AG04449 (cell line): ENCODE data around the gene TMBIM1.

Experiments used
- CTCF ChIA-PET: fragments of 350-600 bp; formaldehyde crosslinking; extraction: SDS; loops from one replicate; lab custom pipeline; 2021; ENCODE audit warnings: antibody characterized with exemption; lab: Yijun Ruan, JAX
- POLR2A ChIA-PET: fragments of 400-600, 350-600 bp; formaldehyde crosslinking; extraction: SDS; loops from one replicate; lab custom pipeline; 2020; ENCODE audit warnings: antibody characterized with exemption, inconsistent platforms; lab: Yijun Ruan, JAX
- DNase-seq: peaks from one replicate; pipeline ENCODE4 v3.0.0-alpha.2; 2010; ENCODE audit warnings: low read depth, low spot score
- H3K4me3 ChIP-seq: 2 replicates; pipeline ENCODE4 v1.5.1; 2011; ENCODE audit warnings: low read depth, mild to moderate bottlenecking, control low read depth, low read length
- CTCF ChIP-seq: IDR thresholded peaks from one replicate; pipeline ENCODE4 v1.5.1; 2011; ENCODE audit warnings: mild to moderate bottlenecking, moderate library complexity, low read length, control low read depth, inconsistent platforms; ENCODE audit not compliant: insufficient read depth; ENCODE audit errors: missing control alignments

The TMBIM1 gene

DNA sequence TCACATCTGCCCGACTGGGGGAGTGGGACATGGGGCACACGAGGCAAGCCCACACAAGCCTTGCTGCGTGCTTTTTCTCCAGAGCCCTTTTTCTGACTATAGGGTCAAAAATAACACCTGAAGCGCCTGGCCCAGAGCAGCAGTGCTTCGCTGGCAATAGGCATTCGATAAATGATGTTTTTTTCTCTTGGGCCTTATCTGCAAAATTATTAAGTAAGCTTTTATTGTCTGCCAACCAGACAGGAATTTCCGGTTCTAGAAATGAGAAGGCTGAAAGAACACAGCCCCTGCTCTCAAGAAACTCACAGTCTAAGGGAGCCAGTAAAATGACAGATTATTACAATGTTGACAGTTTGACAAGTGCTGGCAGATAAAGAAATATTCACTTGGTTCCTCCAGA is 2.7 kb upstream of the TMBIM1 start:
- ChIA-PET POLR2A (interaction anchor here (0.9 kb wide), 1 partner anchor 8 kb away, joined by 3 read pairs; no protein-coding TSS in a partner anchor), CTCF (interaction anchor here (0.8 to 11.8 kb wide), 9 partner anchors 8 to 353 kb away, joined by 3 to 118 read pairs (median 8); partner anchors contain the start of genes AAMP, CATIP and PNKD)
- no peak for DNase-seq
- H3K4me3 ChIP-seq, result no peak overlapping the region
- no peak for TF ChIP-seq CTCF

DNA sequence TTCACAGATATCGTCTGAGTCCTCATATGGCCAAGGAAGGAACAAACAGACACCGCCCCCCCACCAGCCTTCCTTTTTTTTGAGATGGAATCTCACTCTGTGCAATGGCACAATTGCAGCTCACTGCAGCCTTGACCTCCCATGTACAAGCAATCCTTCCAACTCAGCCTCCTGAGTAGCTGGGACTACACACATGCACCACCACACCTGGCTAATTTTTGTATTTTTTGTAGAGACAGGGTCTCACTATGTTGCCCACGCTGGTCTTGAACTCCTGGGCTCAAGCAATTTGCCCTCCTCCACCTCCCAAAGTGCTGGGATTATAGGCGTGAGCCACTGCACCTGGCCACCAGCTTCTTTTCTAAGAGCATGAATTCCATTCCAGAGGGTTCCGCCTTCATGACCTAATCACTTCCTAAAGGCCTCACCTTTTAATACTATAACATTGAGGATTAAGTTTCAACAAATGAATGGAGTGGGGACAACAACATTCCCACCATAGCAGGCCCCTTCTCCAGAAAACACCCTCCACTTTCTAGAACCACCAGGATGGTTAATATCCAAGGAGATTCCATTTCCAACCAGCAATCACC is 2.2 kb upstream of the TMBIM1 start:
- no peak for DNase-seq
- no peak overlapping the region for H3K4me3 ChIP-seq
- ChIA-PET POLR2A (no interaction called here), CTCF (interaction anchor here (0.8 to 11.8 kb wide), 9 partner anchors 8 to 353 kb away, joined by 3 to 118 read pairs (median 9); partner anchors contain the start of genes AAMP, CATIP and PNKD)
- no peak for TF ChIP-seq CTCF

DNA sequence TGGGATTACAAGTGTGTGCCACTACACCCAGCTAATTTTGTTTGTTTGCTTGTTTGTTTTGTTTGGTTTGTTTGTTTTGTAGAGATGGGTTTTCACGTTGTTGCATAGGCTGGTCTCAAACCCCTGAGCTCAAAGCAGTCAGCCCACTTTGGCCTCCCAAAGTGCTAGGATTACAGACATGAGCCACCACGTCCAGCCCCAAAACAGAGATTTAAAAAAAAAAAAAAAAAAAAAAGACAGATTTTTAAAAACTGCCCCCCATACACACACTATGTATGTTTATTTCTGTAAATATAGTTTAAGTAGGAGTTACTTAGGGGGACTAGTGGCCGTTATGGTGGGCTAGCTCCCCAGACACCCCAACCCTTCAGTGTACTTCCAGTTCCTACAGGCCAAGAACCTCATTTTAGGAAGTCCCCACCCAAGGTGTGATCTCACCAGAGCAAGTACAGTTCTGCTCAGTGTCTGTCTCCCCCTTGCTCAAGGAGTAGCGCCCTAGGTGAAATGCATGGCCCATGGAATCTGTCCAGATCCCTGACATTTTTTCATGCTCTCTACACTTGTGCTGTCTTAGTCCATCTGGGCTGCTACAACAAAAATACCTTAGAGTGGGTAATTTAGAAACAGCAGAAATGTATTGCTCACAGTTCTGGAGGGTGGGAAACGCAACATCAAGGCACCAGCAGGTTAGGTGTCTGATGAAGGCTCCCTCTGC is 1.6 kb upstream of the TMBIM1 start:
- no peak for TF ChIP-seq CTCF
- no peak for DNase-seq
- CTCF ChIA-PET, result interaction anchor here (0.8 to 11.8 kb wide), 10 partner anchors 11 to 110 kb away, joined by 3 to 118 read pairs (median 10); partner anchors contain the start of genes AAMP, CATIP and PNKD
- POLR2A ChIA-PET, result no interaction called here
- no peak overlapping the region for H3K4me3 ChIP-seq

GRCh38 chr2:218291318-218292047 is 820 bp downstream of the TMBIM1 start:
- ChIA-PET POLR2A (interaction anchor here (0.6 kb wide), 1 partner anchor 22 kb away, joined by 3 read pairs; the partner anchor contains the start of genes AAMP and PNKD), CTCF (interaction anchor here (1.3 to 11.8 kb wide), 12 partner anchors 8 to 396 kb away, joined by 3 to 118 read pairs (median 6); partner anchors contain the start of genes AAMP, CATIP and PNKD)
- no peak for TF ChIP-seq CTCF
- no peak for DNase-seq
- H3K4me3 ChIP-seq, result peak overlapping the region; percentile 85

GRCh38 chr2:218290316-218291261 is 1.7 kb downstream of the TMBIM1 start:
- H3K4me3 ChIP-seq, result peak overlapping the region; percentile 85
- CTCF ChIA-PET, result interaction anchor here (0.7 to 11.8 kb wide), 13 partner anchors 9 to 176 kb away, joined by 3 to 118 read pairs (median 4); partner anchors contain the start of genes AAMP, CATIP and PNKD
- TF ChIP-seq CTCF, result no peak
- POLR2A ChIA-PET, result no interaction called here
- no peak for DNase-seq
